H1 (cell line): ENCODE measurements around the gene SLC19A1. TPM values are rescaled to one million over a fixed set of nuclear protein-coding genes. Genes with fewer than 3 reads are reported as not detected.

Experiments used
- CTCF ChIA-PET: fragments of 300-600 bp; sonication (Branson Sonifier 250); formaldehyde crosslinking; loops from one replicate; lab custom pipeline; 2021; ENCODE audit not compliant: partially characterized antibody; lab: Charles Lee
- POLR2A ChIA-PET: fragments of 300-600 bp; sonication (Branson Sonifier 250); formaldehyde crosslinking; loops from one replicate; lab custom pipeline; 2021; ENCODE audit warnings: inconsistent platforms; ENCODE audit not compliant: partially characterized antibody; lab: Charles Lee
- DNase-seq, 2 experiments: peaks; one replicate each; pipeline versions ENCODE4 v3.0.0 to v3.0.0-alpha.2; 2010 to 2022; ENCODE audit warnings: low spot score in 2 of 2, low read depth in 1 of 2, mixed read lengths in 1 of 2
- FAIRE-seq: peaks from 2 replicates; lab custom pipeline; 2011; peaks lifted over from hg19 to GRCh38; lab: Jason Lieb, UNC
- H2AFZ ChIP-seq: 2 replicates; pipeline ENCODE4 v1.8.1; 2012; ENCODE audit warnings: low read length, inconsistent platforms
- H2AK5ac ChIP-seq: 2 replicates; pipeline ENCODE4 v1.6.1; 2013; ENCODE audit warnings: low read depth, low read length
- H2BK120ac ChIP-seq: replicated peaks from 2 replicates; pipeline ENCODE3; 2013; ENCODE audit warnings: low read depth, low read length, inconsistent platforms
- H2BK12ac ChIP-seq: 2 replicates; pipeline ENCODE4 v1.6.1; 2013; ENCODE audit warnings: low read depth, low read length
- H2BK15ac ChIP-seq: 2 replicates; pipeline ENCODE4 v1.6.1; 2013; ENCODE audit warnings: low read length
- H2BK20ac ChIP-seq: 2 replicates; pipeline ENCODE4 v1.6.1; 2013; ENCODE audit warnings: low read length
- H2BK5ac ChIP-seq: 2 replicates; pipeline ENCODE4 v1.6.1; 2013; ENCODE audit warnings: low read depth, low read length
- H3K14ac ChIP-seq: 2 replicates; pipeline ENCODE4 v1.6.1; 2013; ENCODE audit warnings: inconsistent platforms; ENCODE audit not compliant: insufficient read length
- H3K18ac ChIP-seq: 2 replicates; pipeline ENCODE4 v1.6.1; 2013; ENCODE audit warnings: low read length; ENCODE audit errors: extremely low read depth
- H3K23ac ChIP-seq: 2 replicates; pipeline ENCODE4 v1.6.1; 2013; ENCODE audit warnings: inconsistent platforms; ENCODE audit not compliant: insufficient read length
- H3K23me2 ChIP-seq: 2 replicates; pipeline ENCODE4 v1.6.1; 2013; ENCODE audit warnings: low read depth, low read length
- H3K27ac ChIP-seq: 2 replicates; pipeline ENCODE4 v1.6.1; 2011; ENCODE audit warnings: low read depth, low read length, inconsistent platforms
- H3K27me3 ChIP-seq, 4 experiments: replicated peaks in 1 of 4; 1 replicate in 1 of 4; 2 replicates in 3 of 4; pipeline versions ENCODE4 v1.6.1 to v1.8.1; 2011 to 2013; ENCODE audit warnings: low read length in 3 of 4, mild to moderate bottlenecking in 3 of 4, inconsistent platforms in 2 of 4, mixed read lengths in 2 of 4, moderate library complexity in 1 of 4; ENCODE audit not compliant: control insufficient read depth in 3 of 4, insufficient read depth in 3 of 4; ENCODE audit errors: extremely low read depth in 1 of 4
- H3K36me3 ChIP-seq, 4 experiments: 2 replicates each; pipeline versions ENCODE4 v1.6.1 to v1.8.1; 2011 to 2013; ENCODE audit warnings: mild to moderate bottlenecking in 4 of 4, low read length in 3 of 4, moderate library complexity in 2 of 4, control low read depth in 1 of 4, inconsistent platforms in 1 of 4; ENCODE audit not compliant: insufficient read depth in 4 of 4, control insufficient read depth in 2 of 4
- H3K4ac ChIP-seq: replicated peaks from 2 replicates; pipeline ENCODE3; 2013; ENCODE audit warnings: low read length, low read depth, mixed read lengths, inconsistent platforms; ENCODE audit not compliant: insufficient read length
- H3K4me1 ChIP-seq, 4 experiments: replicated peaks in 1 of 4; 1 replicate in 1 of 4; 2 replicates in 3 of 4; pipeline versions ENCODE4 v1.6.1 to v1.8.1; 2011 to 2013; ENCODE audit warnings: low read length in 3 of 4, inconsistent platforms in 2 of 4, mixed read lengths in 1 of 4; ENCODE audit not compliant: insufficient read depth in 4 of 4, control insufficient read depth in 3 of 4
- H3K4me2 ChIP-seq, 2 experiments: 2 replicates each; pipeline versions ENCODE4 v1.6.1 to v1.8.1; 2011 to 2013; ENCODE audit warnings: low read depth in 2 of 2, low read length in 2 of 2, control low read depth in 1 of 2, inconsistent platforms in 1 of 2, mild to moderate bottlenecking in 1 of 2; ENCODE audit not compliant: insufficient read depth in 1 of 2
- H3K4me3 ChIP-seq, 4 experiments: fragments of 200-600, 300-600 bp in 1 of 4; sonication (generic), shearing (Covaris generic), sonication (Bioruptor Twin) in 1 of 4; 2 replicates each; pipeline versions ENCODE4 v1.5.1 to v1.8.1; 2011 to 2016; ENCODE audit warnings: low read length in 4 of 4, low read depth in 3 of 4, control low read depth in 2 of 4, inconsistent platforms in 2 of 4, mild to moderate bottlenecking in 2 of 4, mixed read lengths in 1 of 4, moderate library complexity in 1 of 4; ENCODE audit not compliant: insufficient read depth in 2 of 4; ENCODE audit errors: extremely low read depth in 1 of 4
- H3K56ac ChIP-seq: replicated peaks from 2 replicates; pipeline ENCODE3; 2013; ENCODE audit warnings: low read depth, mild to moderate bottlenecking, mixed read lengths, low read length, inconsistent platforms; ENCODE audit not compliant: insufficient read length
- H3K79me1 ChIP-seq: 2 replicates; pipeline ENCODE4 v1.6.1; 2013; ENCODE audit warnings: low read depth, low read length, control low read depth
- H3K79me2 ChIP-seq, 2 experiments: 2 replicates each; pipeline versions ENCODE4 v1.6.1 to v1.8.1; 2012 to 2013; ENCODE audit warnings: low read length in 2 of 2, mild to moderate bottlenecking in 2 of 2, inconsistent platforms in 1 of 2; ENCODE audit not compliant: insufficient read depth in 2 of 2, control insufficient read depth in 1 of 2
- H3K9ac ChIP-seq, 4 experiments: replicated peaks in 1 of 4; 1 replicate in 1 of 4; 2 replicates in 3 of 4; pipeline versions ENCODE4 v1.6.1 to v1.8.1; 2011 to 2013; ENCODE audit warnings: low read depth in 3 of 4, low read length in 3 of 4, control low read depth in 2 of 4, mild to moderate bottlenecking in 2 of 4, moderate library complexity in 2 of 4, inconsistent platforms in 1 of 4; ENCODE audit errors: extremely low read depth in 1 of 4
- H3K9me3 ChIP-seq, 2 experiments: 2 replicates each; pipeline versions ENCODE4 v1.6.1 to v1.8.1; 2012 to 2013; ENCODE audit warnings: mild to moderate bottlenecking in 2 of 2, moderate library complexity in 2 of 2, control low read depth in 1 of 2, inconsistent platforms in 1 of 2, low read depth in 1 of 2, low read length in 1 of 2, mixed read lengths in 1 of 2; ENCODE audit not compliant: insufficient read depth in 2 of 2
- H4K20me1 ChIP-seq, 2 experiments: replicated peaks in 1 of 2; 2 replicates each; pipeline versions ENCODE3 to v1.8.1; 2011 to 2013; ENCODE audit warnings: inconsistent platforms in 2 of 2, low read length in 2 of 2, mild to moderate bottlenecking in 1 of 2; ENCODE audit not compliant: insufficient read depth in 2 of 2, control insufficient read depth in 1 of 2
- H4K5ac ChIP-seq: 2 replicates; pipeline ENCODE4 v1.6.1; 2013; ENCODE audit warnings: low read length, low read depth, mixed read lengths, inconsistent platforms; ENCODE audit not compliant: insufficient read length
- H4K8ac ChIP-seq: 2 replicates; pipeline ENCODE4 v1.8.0; 2013; ENCODE audit warnings: mild to moderate bottlenecking, moderate library complexity, low read length, inconsistent platforms; ENCODE audit not compliant: insufficient read depth; ENCODE audit errors: extremely low read depth
- H4K91ac ChIP-seq: replicated peaks from 2 replicates; pipeline ENCODE3; 2013; ENCODE audit warnings: low read length, mixed read lengths, inconsistent platforms; ENCODE audit not compliant: insufficient read length
- HDAC2 ChIP-seq, 2 experiments: fragments of 300-600 bp in 1 of 2; sonication (generic) in 1 of 2; IDR thresholded peaks; 2 replicates each; pipeline ENCODE4 v1.6.1; 2011 to 2012; ENCODE audit warnings: low read depth in 2 of 2, low read length in 2 of 2, mild to moderate bottlenecking in 2 of 2, moderate library complexity in 2 of 2, borderline replicate concordance in 1 of 2, inconsistent platforms in 1 of 2
- MAX ChIP-seq: IDR thresholded peaks from 2 replicates; pipeline ENCODE4 v1.6.1; 2012; ENCODE audit warnings: inconsistent platforms
- RAD21 ChIP-seq, 2 experiments: IDR thresholded peaks in 1 of 2; conservative IDR thresholded peaks in 1 of 2; 2 replicates each; pipeline ENCODE4 v1.6.1; 2011; ENCODE audit warnings: low read depth in 2 of 2, low read length in 2 of 2, improper control_type of control experiment in 1 of 2, inconsistent platforms in 1 of 2, mild to moderate bottlenecking in 1 of 2, moderate library complexity in 1 of 2
- RFX5 ChIP-seq: IDR thresholded peaks from 2 replicates; pipeline ENCODE4 v1.6.1; 2011; ENCODE audit warnings: low read depth, low read length, improper control_type of control experiment, borderline replicate concordance
- SIX5 ChIP-seq: IDR thresholded peaks from 2 replicates; pipeline ENCODE4 v1.6.1; 2011; ENCODE audit warnings: mild to moderate bottlenecking, low read depth, low read length
- WGBS, 2 experiments: shearing (Covaris generic) in 1 of 2; methylation state at CpG; one replicate each; pipeline versions ENCODE4 v1.1.6 to v1.1.7; 2013 to 2015; ENCODE audit warnings: low lambda C conversion rate in 2 of 2, mixed read lengths in 2 of 2, inconsistent platforms in 1 of 2, low coverage in 1 of 2, missing lambda C conversion rate in 1 of 2; ENCODE audit not compliant: insufficient replicate concordance in 2 of 2, insufficient coverage in 1 of 2, insufficient read length in 1 of 2; ENCODE audit errors: extremely low coverage in 1 of 2, missing lambda C conversion rate in 1 of 2; 5-methylcytosine and 5-hydroxymethylcytosine counted together
- polyA plus RNA-seq, 7 experiments: library from polyadenylated mRNA; depleted of rRNA in 3 of 7; stranded (reverse) in 5 of 7; unstranded in 2 of 7; fragments of >200 nt in 5 of 7; fragments of 200-250 nt in 2 of 7; gene quantifications; 1 replicate in 5 of 7; 2 replicates in 1 of 7; 4 replicates in 1 of 7; pipeline versions ENCODE4 v1.2.1 to v1.2.3, GENCODE V29; 2011 to 2013; ENCODE audit warnings: missing spikeins in 2 of 7, mixed read lengths in 2 of 7
- total RNA-seq: library from RNA; stranded (reverse); fragmentation: NEBNext Ultra II Directional; extraction: Animal tissue kit (Norgen Biotek cat#: 25700); gene quantifications from 2 replicates; pipeline ENCODE4 v1.2.1, GENCODE V29; 2021

Gene SLC19A1
- total and polyA plus RNA-seq, 2 of the 8 experiments (the other 6 are each of a cell fraction or from before 2014, with no cell fraction given), result 31.6 to 43.8 TPM

GRCh38 chr21:45577801-45578175, 35.5 kb upstream of the SLC19A1 start:
- Histone ChIP-seq H3K18ac (no peak overlapping the region), H3K79me1 (no peaks in the 10 kb centered on the region), H3K27ac (no peak overlapping the region), H3K23ac (no peak overlapping the region), H4K91ac (no peak overlapping the region), H2BK15ac (no peak overlapping the region), H2BK5ac (no peak overlapping the region), H3K27me3 (no peaks in the 10 kb centered on the region; a peak in 2 of 7 replicates), H2AK5ac (no peak overlapping the region), H3K4me1 (peaks cover 0 to 12% (median 6%) of the 10 kb centered on the region in 4 experiments; a peak in 4 of 7 replicates), H3K36me3 (no peaks in the 10 kb centered on the region), H3K79me2 (no peaks in the 10 kb centered on the region), H3K23me2 (no peaks in the 10 kb centered on the region), H4K20me1 (no peaks in the 10 kb centered on the region), H2BK12ac (no peak overlapping the region), H3K14ac (no peak overlapping the region), H3K9ac (no peak overlapping the region), H4K8ac (no peak overlapping the region), H4K5ac (no peak overlapping the region), H3K4ac (no peak overlapping the region), H2AFZ (no peak overlapping the region), H3K9me3 (peaks cover 0 to under 1% of the 10 kb centered on the region in 2 experiments; a peak in 1 of 4 replicates), H3K4me3 (no peak overlapping the region), H2BK120ac (no peak overlapping the region), H3K56ac (no peak overlapping the region), H2BK20ac (no peak overlapping the region), H3K4me2 (no peak overlapping the region)
- TF ChIP-seq MAX, result no peak
- TF ChIP-seq SIX5, result no peak
- TF ChIP-seq RAD21 (IDR thresholded peaks at IDR 0.05 in 1 of 2, conservative IDR thresholded peaks at IDR 0.05 in 1 of 2; ENCODE audit: low read depth in 2 of 2, low read length in 2 of 2), result no peak
- no peak for TF ChIP-seq HDAC2 (IDR thresholded peaks at IDR 0.05; ENCODE audit: borderline replicate concordance in 1 of 2, low read depth in 2 of 2, low read length in 2 of 2)
- no peak for TF ChIP-seq RFX5
- no peak for DNase-seq
- POLR2A ChIA-PET, result interaction anchor here (1.0 kb wide), 1 partner anchor 12 kb away, joined by 3 read pairs; no protein-coding TSS in a partner anchor
- FAIRE-seq, result no peak
- 88% methylated on average over 11 of the region's 12 CpGs; no CpG with 5 or more reads in 1 of the 2 experiments for WGBS, 2 experiments
- CTCF ChIA-PET, result interaction anchor here (0.6 to 3.3 kb wide), 6 partner anchors 10 to 244 kb away, joined by 3 to 15 read pairs (median 3); no protein-coding TSS in a partner anchor
